Amygdala (tissue), 56 donors: Measurements from ENCODE around the gene CTPS2.

Source experiments
- DNase-seq, 56 donors: peaks; one replicate each; lab custom pipeline; 2025; lab: John Stamatoyannopoulos, UW

CTPS2 gene

GRCh38 chrX:16573781-16574180 is 138.7 kb downstream of the CTPS2 start:
- no peak for DNase-seq

GRCh38 chrX:16567681-16568080 is 144.8 kb downstream of the CTPS2 start:
- no peak for DNase-seq

GRCh38 chrX:16566571-16566970 is 145.9 kb downstream of the CTPS2 start:
- no peak for DNase-seq

- no peak for DNase-seq
Observed at GRCh38 chrX:16560173-16560572, 152.3 kb downstream of the CTPS2 start.

GRCh38 chrX:16559206-16559619 is 153.3 kb downstream of the CTPS2 start:
- no peak for DNase-seq

- no peak for DNase-seq
Observed at GRCh38 chrX:16558489-16558888, 154.0 kb downstream of the CTPS2 start.

GRCh38 chrX:16552546-16552945 is 159.9 kb downstream of the CTPS2 start:
- no peak for DNase-seq

GRCh38 chrX:16547644-16548043 is 164.8 kb downstream of the CTPS2 start:
- DNase-seq = no peak

- no peak for DNase-seq
Observed at GRCh38 chrX:16544969-16545368, 167.5 kb downstream of the CTPS2 start.
